ENCODE data around the gene CR1L.

Gene CR1L

GRCh38 chr1:207644852-207645634, at the start of gene CR1L:
Gene CR1L (plus strand): TSS chr1:207645133. CDS start chr1:207645234, 101 bp downstream.
- TF ChIP-seq ZNF70 (CRISPR knock-in tag; IDR thresholded peaks at IDR 0.05) (no peak), CSRNP3 (CRISPR knock-in tag; IDR thresholded peaks at IDR 0.05) (no peak), POU6F1 (CRISPR knock-in tag; IDR thresholded peaks at IDR 0.05; ENCODE audit: borderline replicate concordance, low read depth) (no peak), ZNF8 (CRISPR knock-in tag; IDR thresholded peaks at IDR 0.05) (no peak), ZNF565 (CRISPR knock-in tag; conservative IDR thresholded peaks at IDR 0.05; ENCODE audit: low read depth) (no peak), ESRRG (CRISPR knock-in tag; IDR thresholded peaks at IDR 0.05) (no peak), GLIS3 (CRISPR knock-in tag; IDR thresholded peaks at IDR 0.05) (no peak), PPARA (CRISPR knock-in tag; IDR thresholded peaks at IDR 0.05; ENCODE audit: borderline replicate concordance) (no peak), ISL1 (CRISPR knock-in tag; IDR thresholded peaks at IDR 0.05) (no peak), SNAI2 (CRISPR knock-in tag; IDR thresholded peaks at IDR 0.05) (no peak), PATZ1 (CRISPR knock-in tag; IDR thresholded peaks at IDR 0.05; ENCODE audit: borderline replicate concordance) (no peak), ZFP30 (CRISPR knock-in tag; IDR thresholded peaks at IDR 0.05) (no peak), ARNTL (CRISPR knock-in tag; IDR thresholded peaks at IDR 0.05; ENCODE audit: borderline replicate concordance, low read depth) (no peak), ZC3H10 (CRISPR knock-in tag; IDR thresholded peaks at IDR 0.05) (no peak), OSR1 (CRISPR knock-in tag; IDR thresholded peaks at IDR 0.05) (no peak), TOX (CRISPR knock-in tag; IDR thresholded peaks at IDR 0.05; ENCODE audit: borderline replicate concordance) (no peak), TCF4 (CRISPR knock-in tag; IDR thresholded peaks at IDR 0.05; ENCODE audit: borderline replicate concordance) (no peak)
- TF ChIP-seq, protein P1, sequence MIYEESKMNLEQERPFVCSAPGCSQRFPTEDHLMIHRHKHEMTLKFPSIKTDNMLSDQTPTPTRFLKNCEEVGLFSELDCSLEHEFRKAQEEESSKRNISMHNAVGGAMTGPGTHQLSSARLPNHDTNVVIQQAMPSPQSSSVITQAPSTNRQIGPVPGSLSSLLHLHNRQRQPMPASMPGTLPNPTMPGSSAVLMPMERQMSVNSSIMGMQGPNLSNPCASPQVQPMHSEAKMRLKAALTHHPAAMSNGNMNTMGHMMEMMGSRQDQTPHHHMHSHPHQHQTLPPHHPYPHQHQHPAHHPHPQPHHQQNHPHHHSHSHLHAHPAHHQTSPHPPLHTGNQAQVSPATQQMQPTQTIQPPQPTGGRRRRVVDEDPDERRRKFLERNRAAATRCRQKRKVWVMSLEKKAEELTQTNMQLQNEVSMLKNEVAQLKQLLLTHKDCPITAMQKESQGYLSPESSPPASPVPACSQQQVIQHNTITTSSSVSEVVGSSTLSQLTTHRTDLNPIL (CRISPR knock-in tag; IDR thresholded peaks at IDR 0.05; ENCODE audit: low read depth), result no peak
- TF ChIP-seq, protein P2, sequence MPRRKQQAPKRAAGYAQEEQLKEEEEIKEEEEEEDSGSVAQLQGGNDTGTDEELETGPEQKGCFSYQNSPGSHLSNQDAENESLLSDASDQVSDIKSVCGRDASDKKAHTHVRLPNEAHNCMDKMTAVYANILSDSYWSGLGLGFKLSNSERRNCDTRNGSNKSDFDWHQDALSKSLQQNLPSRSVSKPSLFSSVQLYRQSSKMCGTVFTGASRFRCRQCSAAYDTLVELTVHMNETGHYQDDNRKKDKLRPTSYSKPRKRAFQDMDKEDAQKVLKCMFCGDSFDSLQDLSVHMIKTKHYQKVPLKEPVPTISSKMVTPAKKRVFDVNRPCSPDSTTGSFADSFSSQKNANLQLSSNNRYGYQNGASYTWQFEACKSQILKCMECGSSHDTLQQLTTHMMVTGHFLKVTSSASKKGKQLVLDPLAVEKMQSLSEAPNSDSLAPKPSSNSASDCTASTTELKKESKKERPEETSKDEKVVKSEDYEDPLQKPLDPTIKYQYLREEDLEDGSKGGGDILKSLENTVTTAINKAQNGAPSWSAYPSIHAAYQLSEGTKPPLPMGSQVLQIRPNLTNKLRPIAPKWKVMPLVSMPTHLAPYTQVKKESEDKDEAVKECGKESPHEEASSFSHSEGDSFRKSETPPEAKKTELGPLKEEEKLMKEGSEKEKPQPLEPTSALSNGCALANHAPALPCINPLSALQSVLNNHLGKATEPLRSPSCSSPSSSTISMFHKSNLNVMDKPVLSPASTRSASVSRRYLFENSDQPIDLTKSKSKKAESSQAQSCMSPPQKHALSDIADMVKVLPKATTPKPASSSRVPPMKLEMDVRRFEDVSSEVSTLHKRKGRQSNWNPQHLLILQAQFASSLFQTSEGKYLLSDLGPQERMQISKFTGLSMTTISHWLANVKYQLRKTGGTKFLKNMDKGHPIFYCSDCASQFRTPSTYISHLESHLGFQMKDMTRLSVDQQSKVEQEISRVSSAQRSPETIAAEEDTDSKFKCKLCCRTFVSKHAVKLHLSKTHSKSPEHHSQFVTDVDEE (CRISPR knock-in tag; IDR thresholded peaks at IDR 0.05), result no peak
- ATAC-seq, result peak; percentile 97

DNA sequence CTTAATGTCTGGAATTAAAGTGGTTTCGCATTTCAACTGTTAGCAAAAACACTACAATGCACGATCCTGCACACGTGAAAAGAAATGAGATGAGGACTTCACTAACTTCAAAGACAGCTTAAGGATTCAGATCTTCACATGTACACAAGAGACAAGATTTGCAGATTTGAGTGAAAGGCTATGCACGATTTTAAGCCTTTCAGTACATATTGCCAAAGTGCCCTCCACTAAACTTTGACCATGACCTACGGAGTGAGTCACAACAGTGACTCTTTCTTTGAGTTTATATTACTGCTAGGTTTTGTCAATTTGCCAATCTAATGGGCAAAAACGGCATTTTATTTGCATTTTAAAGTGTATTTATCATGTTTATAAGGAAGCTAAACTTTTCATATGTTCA, 41.2 kb upstream of the CR1L start:
- ATAC-seq, result no peak
- TF ChIP-seq ZFP3 (CRISPR knock-in tag; IDR thresholded peaks at IDR 0.05), result no peak
- TF ChIP-seq ZNF8 (CRISPR knock-in tag; IDR thresholded peaks at IDR 0.05), result no peak
- no peak for TF ChIP-seq BACH2 (CRISPR knock-in tag; IDR thresholded peaks at IDR 0.05; ENCODE audit: borderline replicate concordance)
- TF ChIP-seq ZNF70 (CRISPR knock-in tag; IDR thresholded peaks at IDR 0.05), result no peak
- TF ChIP-seq ESRRG (CRISPR knock-in tag; IDR thresholded peaks at IDR 0.05), result no peak
- TF ChIP-seq, protein P2 (CRISPR knock-in tag; IDR thresholded peaks at IDR 0.05), result no peak
- TF ChIP-seq PATZ1 (CRISPR knock-in tag; IDR thresholded peaks at IDR 0.05; ENCODE audit: borderline replicate concordance), result no peak
- no peak for TF ChIP-seq PPARA (CRISPR knock-in tag; IDR thresholded peaks at IDR 0.05; ENCODE audit: borderline replicate concordance)
- TF ChIP-seq ZNF565 (CRISPR knock-in tag; conservative IDR thresholded peaks at IDR 0.05; ENCODE audit: low read depth), result no peak
- no peak for TF ChIP-seq GLIS3 (CRISPR knock-in tag; IDR thresholded peaks at IDR 0.05)
- no peak for TF ChIP-seq POU6F1 (CRISPR knock-in tag; IDR thresholded peaks at IDR 0.05; ENCODE audit: borderline replicate concordance, low read depth)
- no peak for TF ChIP-seq ZFP30 (CRISPR knock-in tag; IDR thresholded peaks at IDR 0.05)

Measured in SK-N-SH treated with all-trans-retinoic acid at 6 μM for 48 hours (cell line).